GM18519 (cell line): ENCODE data around the gene FLNA.
"Not testable (repeated sequence)": the region's sequence is repeated elsewhere in the genome, so short reads cannot be mapped to it uniquely, and the experiment has no call there.

Source experiments
- ATAC-seq: cut with Tn5 transposase; IDR thresholded peaks from one replicate; pipeline ENCODE4 v1.9.1; 2021; ENCODE audit warnings: mild to moderate bottlenecking, moderate library complexity; ENCODE audit not compliant: unreplicated experiment, low FRiP score

The FLNA gene

GRCh38 chrX:154343620-154344019, 30.8 kb downstream of the FLNA start:
- not testable (repeated sequence) for ATAC-seq

- not testable (repeated sequence) for ATAC-seq
These were observed 31.4 kb downstream of the FLNA start for GRCh38 chrX:154343063-154343462.

- peak; percentile 53 for ATAC-seq
These were observed 32.8 kb downstream of the FLNA start for GRCh38 chrX:154341399-154342298.

GRCh38 chrX:154334496-154334895, 39.9 kb downstream of the FLNA start:
- no peak for ATAC-seq

- no peak for ATAC-seq
These were observed 40.6 kb downstream of the FLNA start for GRCh38 chrX:154333837-154334271.

- no peak for ATAC-seq
These were observed 41.3 kb downstream of the FLNA start for GRCh38 chrX:154333116-154333515.

- ATAC-seq, result no peak
These were observed 41.9 kb downstream of the FLNA start for GRCh38 chrX:154332561-154332960.

- ATAC-seq, result no peak
These were observed 45.1 kb downstream of the FLNA start for GRCh38 chrX:154329294-154329693.

GRCh38 chrX:154328646-154329045, 45.8 kb downstream of the FLNA start:
- ATAC-seq, result no peak

GRCh38 chrX:154327038-154327820, 47.2 kb downstream of the FLNA start:
- no peak for ATAC-seq

GRCh38 chrX:154325541-154325940, 48.9 kb downstream of the FLNA start:
- no peak for ATAC-seq

GRCh38 chrX:154323537-154323936, 50.9 kb downstream of the FLNA start:
- no peak for ATAC-seq

GRCh38 chrX:154322890-154323289, 51.5 kb downstream of the FLNA start:
- no peak for ATAC-seq

GRCh38 chrX:154321594-154321993, 52.8 kb downstream of the FLNA start:
- ATAC-seq, result no peak

GRCh38 chrX:154321152-154321551, 53.3 kb downstream of the FLNA start:
- ATAC-seq, result no peak

- no peak for ATAC-seq
These were observed 54.0 kb downstream of the FLNA start for GRCh38 chrX:154320406-154320805.

GRCh38 chrX:154317391-154317995, 56.9 kb downstream of the FLNA start:
- no peak for ATAC-seq

- no peak for ATAC-seq
These were observed 59.0 kb downstream of the FLNA start for GRCh38 chrX:154315416-154315815.

- no peak for ATAC-seq
These were observed 61.3 kb downstream of the FLNA start for GRCh38 chrX:154313147-154313546.

- no peak for ATAC-seq
These were observed 62.3 kb downstream of the FLNA start for GRCh38 chrX:154312116-154312515.
